NT2/D1 (cell line): ENCODE measurements around the gene LIPK.
"Not testable (repeated sequence)": the region's sequence is repeated elsewhere in the genome, so short reads cannot be mapped to it uniquely, and the experiment has no call there.

Experiments used
- SUZ12 ChIP-seq: IDR thresholded peaks from 2 replicates; pipeline ENCODE4 v1.6.1; 2011; ENCODE audit not compliant: insufficient read length, insufficient read depth; ENCODE audit errors: extremely low read depth
- YY1 ChIP-seq: IDR thresholded peaks from 2 replicates; pipeline ENCODE4 v1.6.1; 2011; ENCODE audit not compliant: insufficient read length, insufficient read depth
- ZNF274 ChIP-seq: IDR thresholded peaks from 2 replicates; pipeline ENCODE4 v1.6.1; 2011; ENCODE audit warnings: mild to moderate bottlenecking, low read depth, low read length

DNA sequence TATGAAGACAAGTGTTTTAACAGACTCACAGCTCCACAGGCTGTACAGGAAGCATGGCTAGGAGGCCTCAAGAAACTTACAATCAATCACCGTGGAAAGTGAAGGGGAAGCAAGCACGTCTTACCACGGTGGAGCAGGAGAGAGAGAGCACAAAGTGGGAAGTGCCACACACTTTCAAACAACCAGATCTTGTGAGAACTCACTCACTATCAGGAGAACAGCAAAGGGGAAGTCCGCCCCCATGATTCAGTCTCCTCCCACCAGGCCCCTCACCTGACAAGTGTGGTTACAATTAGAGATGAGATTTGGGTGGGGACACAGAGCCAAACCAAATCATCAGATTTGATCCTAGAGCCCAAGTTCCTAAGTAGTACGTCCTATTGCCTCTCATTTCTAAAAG lies 35.9 kb downstream of the LIPK start:
- TF ChIP-seq YY1, SUZ12, ZNF274: not testable (repeated sequence)
